K562 (cell line): ENCODE measurements around the gene SOCS6.

Source experiments
- BCLAF1 ChIP-seq, 2 experiments: fragments of 450-650 bp in 1 of 2; IDR thresholded peaks; 2 replicates each; pipeline ENCODE4 v1.6.1; 2011 to 2017; ENCODE audit warnings: low read depth in 2 of 2, antibody characterized with exemption in 1 of 2, borderline replicate concordance in 1 of 2, low read length in 1 of 2, mild to moderate bottlenecking in 1 of 2, mixed read lengths in 1 of 2; ENCODE audit not compliant: control insufficient read depth in 1 of 2
- CTCF ChIP-seq, 3 experiments: IDR thresholded peaks in 2 of 3; conservative IDR thresholded peaks in 1 of 3; 2 replicates each; pipeline ENCODE4 v1.5.1; 2011 to 2012; ENCODE audit warnings: low read length in 3 of 3, mild to moderate bottlenecking in 3 of 3, control low read depth in 2 of 3, improper control_type of control experiment in 1 of 3, inconsistent platforms in 1 of 3, low read depth in 1 of 3, mixed read lengths in 1 of 3, moderate library complexity in 1 of 3; ENCODE audit not compliant: insufficient read depth in 2 of 3
- DNMT1 ChIP-seq: fragments of 450-650 bp; IDR thresholded peaks from 2 replicates; pipeline ENCODE4 v1.6.1; 2016; ENCODE audit warnings: antibody characterized with exemption, mild to moderate bottlenecking
- HOXB6 ChIP-seq: fragments of 250-450 bp; sonication (Bioruptor Pico); IDR thresholded peaks from 2 replicates; pipeline ENCODE4 v1.5.1; 2022; ENCODE audit warnings: mild to moderate bottlenecking, borderline replicate concordance
- MAX ChIP-seq: sonication (generic); formaldehyde crosslinking; IDR thresholded peaks from 2 replicates; pipeline ENCODE4 v1.9.0; 2022; ENCODE audit warnings: mild to moderate bottlenecking, missing genetic modification reagents
- NFIC ChIP-seq: fragments of 450-650 bp; IDR thresholded peaks from 2 replicates; pipeline ENCODE4 v1.6.1; 2017; ENCODE audit warnings: mild to moderate bottlenecking, inconsistent platforms
- NRF1 ChIP-seq, 2 experiments: fragments of 450-650 bp; IDR thresholded peaks in 1 of 2; conservative IDR thresholded peaks in 1 of 2; 2 replicates each; pipeline ENCODE4 v1.6.1; 2014; ENCODE audit warnings: mild to moderate bottlenecking in 2 of 2
- SMC3 ChIP-seq: conservative IDR thresholded peaks from 2 replicates; pipeline ENCODE4 v1.6.1; 2011; ENCODE audit warnings: low read depth, low read length, improper control_type of control experiment; ENCODE audit not compliant: insufficient read depth
- ZBED1 ChIP-seq: IDR thresholded peaks from 2 replicates; pipeline ENCODE4 v1.6.1; 2014

GRCh38 chr18:70263336-70263735 lies 25.5 kb upstream of the SOCS6 start:
- TF ChIP-seq NFIC (no peak), SMC3 (no peak), NRF1 (conservative IDR thresholded peaks at IDR 0.05 in 1 of 2, IDR thresholded peaks at IDR 0.05 in 1 of 2) (no peak), HOXB6 (CRISPR knock-in tag) (no peak), BCLAF1 (IDR thresholded peaks at IDR 0.05; ENCODE audit: borderline replicate concordance in 1 of 2, control insufficient read depth in 1 of 2, low read depth in 2 of 2, low read length in 1 of 2) (no peak), MAX (no peak), ZBED1 (no peak), DNMT1 (no peak), CTCF (IDR thresholded peaks at IDR 0.05 in 2 of 3, conservative IDR thresholded peaks at IDR 0.05 in 1 of 3; ENCODE audit: insufficient read depth in 2 of 3, low read depth in 1 of 3, low read length in 3 of 3) (no peak)
